Small intestine (tissue), 7 donors: ENCODE data around the gene NECAB3. TPM values are rescaled to one million over a fixed set of nuclear protein-coding genes. Genes with fewer than 3 reads are reported as not detected.

Experiments used
- DNase-seq, 2 donors: peaks; one replicate each; pipeline versions ENCODE4 v3.0.0 to v3.0.0-alpha.2; 2013
- FAIRE-seq: peaks from 2 replicates; lab custom pipeline; 2012; peaks lifted over from hg19 to GRCh38; lab: Jason Lieb, UNC
- H3K27ac ChIP-seq, 3 donors: one replicate each; pipeline ENCODE4 v1.5.1; 2013; ENCODE audit warnings: low read length in 2 of 3, mild to moderate bottlenecking in 2 of 3, control low read depth in 1 of 3, inconsistent platforms in 1 of 3, low read depth in 1 of 3, moderate library complexity in 1 of 3
- H3K27me3 ChIP-seq, 3 donors: one replicate each; pipeline ENCODE4 v1.6.1; 2013; ENCODE audit warnings: low read length in 3 of 3, inconsistent platforms in 1 of 3; ENCODE audit not compliant: control insufficient read depth in 3 of 3, insufficient read depth in 3 of 3
- H3K36me3 ChIP-seq, 3 donors: one replicate each; pipeline ENCODE4 v1.6.1; 2013; ENCODE audit warnings: low read length in 3 of 3, inconsistent platforms in 1 of 3, low read depth in 1 of 3, mild to moderate bottlenecking in 1 of 3, moderate library complexity in 1 of 3; ENCODE audit not compliant: control insufficient read depth in 3 of 3, insufficient read depth in 2 of 3
- H3K4me1 ChIP-seq, 3 donors: one replicate each; pipeline ENCODE4 v1.6.1; 2013; ENCODE audit warnings: low read length in 2 of 3, inconsistent platforms in 1 of 3, low read depth in 1 of 3, mild to moderate bottlenecking in 1 of 3, moderate library complexity in 1 of 3; ENCODE audit not compliant: control insufficient read depth in 3 of 3, insufficient read depth in 2 of 3
- H3K4me3 ChIP-seq, 3 donors: one replicate each; pipeline ENCODE4 v1.5.1; 2013; ENCODE audit warnings: low read length in 3 of 3, control low read depth in 1 of 3, inconsistent platforms in 1 of 3, low read depth in 1 of 3, mild to moderate bottlenecking in 1 of 3, moderate library complexity in 1 of 3
- H3K9me3 ChIP-seq, 2 donors: one replicate each; pipeline ENCODE4 v1.6.1; 2013; ENCODE audit warnings: low read depth in 1 of 2, low read length in 1 of 2; ENCODE audit not compliant: control insufficient read depth in 2 of 2, insufficient read depth in 1 of 2
- WGBS, 3 donors: extraction: QIAGEN DNeasy Blood & Tissue Kit; methylation state at CpG; one replicate each; pipeline ENCODE4 v1.1.7; 2013; 5-methylcytosine and 5-hydroxymethylcytosine counted together
- polyA plus RNA-seq, 4 donors: library from polyadenylated mRNA; stranded (reverse) in 3 of 4; unstranded in 1 of 4; fragments of 200-250 nt in 3 of 4; fragments of 120-200 nt in 1 of 4; gene quantifications; one replicate each; pipeline versions ENCODE4 v1.2.1 to v1.2.3, GENCODE V29; 2013
- donor health status: healthy with polysubstance abuse.
- donor health status: control.
- donor health status: control.
- donor health status: Bipolar disorder and iron deficiency.
- donor health status: healthy.

NECAB3 gene
- polyA plus RNA-seq, 4 donors, result 24.4 to 54.8 (median 42.2) TPM

GRCh38 chr20:33685328-33686099, 11.3 kb upstream of the NECAB3 start:
- H3K4me3 ChIP-seq, result peak overlapping the region; percentile 31 to 75 (median 33)
- no peaks in the 10 kb centered on the region for H3K9me3 ChIP-seq
- 1 to 2% (median 2%) methylated on average over 27 to 53 of the region's 53 CpGs for WGBS, 3 donors
- DNase-seq, result peak; percentile 64 to 82
- peak overlapping the region in 2 of 3 donors; percentile 35 to 81 for H3K27ac ChIP-seq
- H3K36me3 ChIP-seq, result peaks cover 0 to 2% (median 0%) of the 10 kb centered on the region in 3 donors
- H3K4me1 ChIP-seq, result peaks cover 2 to 32% (median 3%) of the 10 kb centered on the region in 3 donors
- FAIRE-seq, result no peak
- H3K27me3 ChIP-seq, result no peaks in the 10 kb centered on the region

GRCh38 chr20:33684533-33685327, 10.5 kb upstream of the NECAB3 start:
- peak overlapping the region in 2 of 3 donors; percentile 5 to 81 for H3K27ac ChIP-seq
- peak overlapping the region in 1 of 3 donors; percentile 31 for H3K4me3 ChIP-seq
- 24 to 36% (median 34%) methylated on average over 10 of the region's 10 CpGs for WGBS, 3 donors
- FAIRE-seq (no peak), DNase-seq (peak in 1 of 2 donors; percentile 40)
- no peaks in the 10 kb centered on the region for H3K9me3 ChIP-seq
- H3K36me3 ChIP-seq, result peaks cover 0 to 9% (median 0%) of the 10 kb centered on the region in 3 donors
- no peaks in the 10 kb centered on the region for H3K27me3 ChIP-seq
- peaks cover 2 to 32% (median 3%) of the 10 kb centered on the region in 3 donors for H3K4me1 ChIP-seq

- no peak for FAIRE-seq
- Histone ChIP-seq H3K36me3 (peaks cover 0 to 31% (median 0%) of the 10 kb centered on the region in 3 donors), H3K27me3 (no peaks in the 10 kb centered on the region), H3K4me1 (peaks cover 2 to 22% (median 3%) of the 10 kb centered on the region in 3 donors), H3K4me3 (no peak overlapping the region), H3K9me3 (no peaks in the 10 kb centered on the region), H3K27ac (no peak overlapping the region)
- 79 to 88% (median 85%) methylated on average over 9 of the region's 9 CpGs for WGBS, 3 donors
- no peak for DNase-seq
Measured at GRCh38 chr20:33681728-33682353, 7.6 kb upstream of the NECAB3 start.

GRCh38 chr20:33681288-33681687, 7.1 kb upstream of the NECAB3 start:
- WGBS, 3 donors, result 87 to 89% (median 88%) methylated on average over 5 of the region's 5 CpGs
- no peak for DNase-seq
- no peaks in the 10 kb centered on the region for H3K9me3 ChIP-seq
- H3K27ac ChIP-seq, result no peak overlapping the region
- peaks cover 0 to 37% (median 0%) of the 10 kb centered on the region in 3 donors for H3K36me3 ChIP-seq
- FAIRE-seq, result no peak
- H3K27me3 ChIP-seq, result no peaks in the 10 kb centered on the region
- H3K4me3 ChIP-seq, result no peak overlapping the region
- H3K4me1 ChIP-seq, result peaks cover 2 to 18% (median 3%) of the 10 kb centered on the region in 3 donors

- DNase-seq, result no peak
- H3K4me3 ChIP-seq, result no peak overlapping the region
- no peaks in the 10 kb centered on the region for H3K27me3 ChIP-seq
- no peak for FAIRE-seq
- peaks cover 0 to 40% (median 0%) of the 10 kb centered on the region in 3 donors for H3K36me3 ChIP-seq
- no peak overlapping the region for H3K27ac ChIP-seq
- H3K4me1 ChIP-seq, result peaks cover 2 to 23% (median 3%) of the 10 kb centered on the region in 3 donors
- WGBS, 3 donors, result 94 to 96% (median 95%) methylated on average over 2 of the region's 2 CpGs
- no peaks in the 10 kb centered on the region for H3K9me3 ChIP-seq
Measured at GRCh38 chr20:33680686-33681085, 6.5 kb upstream of the NECAB3 start.

GRCh38 chr20:33679758-33680485, 5.7 kb upstream of the NECAB3 start:
- FAIRE-seq (no peak), DNase-seq (no peak)
- peaks cover under 1 to 24% (median 1%) of the 10 kb centered on the region in 3 donors for H3K4me1 ChIP-seq
- H3K27me3 ChIP-seq, result no peaks in the 10 kb centered on the region
- 79 to 85% (median 80%) methylated on average over 20 of the region's 20 CpGs for WGBS, 3 donors
- H3K4me3 ChIP-seq, result no peak overlapping the region
- no peaks in the 10 kb centered on the region for H3K9me3 ChIP-seq
- peaks cover 0 to 43% (median 0%) of the 10 kb centered on the region in 3 donors for H3K36me3 ChIP-seq
- H3K27ac ChIP-seq, result no peak overlapping the region

- DNase-seq, result no peak
- Histone ChIP-seq H3K4me1 (peaks cover 3 to 24% (median 5%) of the 10 kb centered on the region in 3 donors), H3K27ac (no peak overlapping the region), H3K36me3 (peaks cover 0 to 43% (median 0%) of the 10 kb centered on the region in 3 donors), H3K27me3 (no peaks in the 10 kb centered on the region), H3K4me3 (no peak overlapping the region), H3K9me3 (no peaks in the 10 kb centered on the region)
- no peak for FAIRE-seq
- WGBS, 3 donors, result 78 to 93% (median 90%) methylated on average over 15 of the region's 15 CpGs
Measured at GRCh38 chr20:33677991-33678702, 3.9 kb upstream of the NECAB3 start.
